Cardiac ventricle fibroblast (primary cell): ENCODE data around the gene PRSS22. TPM values are rescaled to one million over a fixed set of nuclear protein-coding genes. Genes with fewer than 3 reads are reported as not detected.

ENCODE experiments used
- total RNA-seq: library from RNA; depleted of rRNA; stranded (reverse); fragments of >200 nt; gene quantifications from 2 replicates; pipeline ENCODE4 v1.2.3, GENCODE V29; 2015

Gene PRSS22, protein sequence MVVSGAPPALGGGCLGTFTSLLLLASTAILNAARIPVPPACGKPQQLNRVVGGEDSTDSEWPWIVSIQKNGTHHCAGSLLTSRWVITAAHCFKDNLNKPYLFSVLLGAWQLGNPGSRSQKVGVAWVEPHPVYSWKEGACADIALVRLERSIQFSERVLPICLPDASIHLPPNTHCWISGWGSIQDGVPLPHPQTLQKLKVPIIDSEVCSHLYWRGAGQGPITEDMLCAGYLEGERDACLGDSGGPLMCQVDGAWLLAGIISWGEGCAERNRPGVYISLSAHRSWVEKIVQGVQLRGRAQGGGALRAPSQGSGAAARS
- not detected in 2 replicates for total RNA-seq

DNA sequence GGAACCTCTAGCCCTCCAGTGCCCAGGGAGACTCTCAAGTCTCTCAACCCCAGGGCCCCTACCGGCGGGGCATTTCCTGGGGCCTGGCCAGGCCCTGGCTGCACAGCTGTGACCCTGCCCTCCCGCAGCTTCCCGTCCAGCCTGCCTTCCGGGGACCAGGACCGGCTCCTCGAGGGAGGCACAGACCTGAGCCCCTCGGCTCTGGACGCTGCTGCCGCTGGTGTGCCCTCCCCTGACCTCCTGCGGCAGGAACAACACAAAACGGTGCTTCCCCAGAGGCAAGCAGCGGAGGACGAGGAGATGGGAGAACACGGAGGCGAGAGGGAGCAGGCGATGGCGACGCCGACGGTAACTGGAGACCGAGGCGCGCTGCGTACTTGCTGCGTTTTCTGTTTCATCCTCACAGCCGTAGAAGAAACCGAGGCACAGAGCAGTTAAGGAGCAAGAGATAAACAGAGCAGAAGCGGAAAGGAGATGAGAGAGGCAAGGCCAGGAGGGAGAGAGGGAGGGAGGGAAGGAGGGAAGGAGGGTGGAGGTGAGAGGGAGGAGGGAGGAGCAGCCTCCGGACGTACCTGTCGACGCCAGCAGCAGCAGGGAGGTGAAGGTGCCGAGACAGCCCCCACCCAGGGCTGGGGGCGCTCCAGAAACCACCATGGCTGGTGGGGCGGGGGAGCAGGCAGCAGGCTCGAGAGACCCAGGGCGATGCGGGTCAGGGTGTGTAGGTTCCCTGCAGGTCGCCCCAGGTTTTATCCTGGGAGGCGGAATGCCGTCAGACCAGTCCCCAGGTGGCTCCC is at the start of gene PRSS22:
Gene PRSS22, minus strand, starts transcription at position 720 of the 794 bp plus-strand sequence. Its CDS starts 66 bp downstream, at position 654.

DNA sequence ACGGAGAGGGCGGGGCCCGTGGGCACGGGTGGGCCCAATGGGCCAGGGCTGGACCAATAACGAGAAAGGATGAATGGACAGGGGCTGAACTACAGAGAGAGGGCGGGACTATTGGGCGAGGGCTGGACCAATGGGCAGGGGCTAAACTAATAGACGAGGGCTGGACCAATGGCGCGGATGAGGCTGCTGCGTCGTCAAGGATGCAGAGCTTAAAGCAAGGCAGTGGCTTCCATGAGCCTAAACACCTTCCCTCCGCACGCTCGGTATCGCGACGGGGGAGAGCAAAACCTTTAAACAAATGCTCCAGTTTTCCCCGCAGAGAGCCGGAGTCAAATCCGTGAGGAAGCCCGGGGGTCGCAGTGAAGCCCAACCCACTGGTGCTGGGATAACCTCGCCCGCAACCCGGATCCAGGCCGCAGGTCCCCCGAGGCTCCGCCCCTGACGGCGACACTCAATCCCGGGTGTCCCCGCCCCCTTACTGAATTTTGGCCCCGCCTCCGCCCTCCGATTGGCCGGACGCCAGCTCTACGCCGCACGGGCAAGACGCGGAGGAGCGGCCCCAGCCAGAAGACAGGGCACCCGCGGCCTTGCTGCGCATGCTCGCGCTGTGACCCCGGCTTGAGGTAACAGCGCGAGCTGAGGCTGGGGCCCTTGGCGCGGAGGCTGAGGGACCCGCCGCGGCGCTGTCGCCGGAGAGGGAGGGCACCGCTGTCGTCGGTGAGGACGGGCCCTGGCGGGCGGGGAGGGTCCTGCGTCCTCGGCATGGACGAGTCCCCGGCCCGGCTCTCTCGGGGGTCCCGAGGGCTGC is 24.9 kb upstream of the PRSS22 start, which contains the start of gene FLYWCH2:
Gene FLYWCH2, plus strand, starts transcription at position 566 of the 808 bp plus-strand sequence. CDS start 13,235 bp downstream, outside the sequence.

DNA sequence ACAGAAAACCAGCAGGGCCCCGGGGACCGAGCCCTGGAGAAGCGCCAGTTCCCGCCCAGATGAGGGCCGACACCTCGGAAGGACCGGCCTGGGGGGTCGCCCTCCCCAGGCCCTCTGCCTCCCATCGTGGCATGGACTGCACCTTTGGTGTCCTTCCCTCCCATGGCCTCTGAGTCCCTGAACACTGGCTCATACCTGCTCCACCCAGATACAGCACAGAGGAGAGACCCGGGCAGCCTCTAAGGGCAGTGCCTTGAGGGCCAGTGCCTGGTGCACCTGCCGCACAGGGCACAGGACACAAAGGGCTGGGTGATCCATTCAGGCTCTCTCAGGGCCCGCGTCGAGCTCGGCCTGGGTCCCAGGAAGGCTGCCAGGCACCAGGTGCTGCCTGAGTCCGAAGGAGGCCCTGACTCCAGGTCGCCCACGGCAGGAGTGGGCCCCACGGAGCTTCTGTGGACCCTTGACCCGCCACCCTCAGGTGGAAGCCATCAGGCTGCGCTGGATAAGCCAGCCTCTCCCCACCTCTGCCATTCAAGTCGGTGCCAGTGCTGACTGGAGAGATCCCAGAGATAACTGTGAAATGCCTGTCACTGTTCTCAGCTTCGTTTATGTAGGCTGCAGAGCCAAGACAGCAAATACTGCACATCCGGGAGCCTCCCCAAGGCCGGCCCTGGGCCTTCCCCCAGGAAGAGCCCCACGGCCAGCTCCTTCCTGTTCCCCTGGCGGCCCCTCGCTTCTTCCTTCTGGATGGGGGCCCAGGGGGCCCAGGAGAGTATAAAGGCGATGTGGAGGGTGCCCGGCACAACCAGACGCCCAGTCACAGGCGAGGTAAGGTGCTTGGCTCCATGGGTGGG is 28.2 kb downstream of the PRSS22 start, which contains the start of gene ZG16B:
Gene ZG16B, plus strand, starts transcription at position 803 of the 854 bp plus-strand sequence. CDS start 139 bp downstream, outside the sequence.

DNA sequence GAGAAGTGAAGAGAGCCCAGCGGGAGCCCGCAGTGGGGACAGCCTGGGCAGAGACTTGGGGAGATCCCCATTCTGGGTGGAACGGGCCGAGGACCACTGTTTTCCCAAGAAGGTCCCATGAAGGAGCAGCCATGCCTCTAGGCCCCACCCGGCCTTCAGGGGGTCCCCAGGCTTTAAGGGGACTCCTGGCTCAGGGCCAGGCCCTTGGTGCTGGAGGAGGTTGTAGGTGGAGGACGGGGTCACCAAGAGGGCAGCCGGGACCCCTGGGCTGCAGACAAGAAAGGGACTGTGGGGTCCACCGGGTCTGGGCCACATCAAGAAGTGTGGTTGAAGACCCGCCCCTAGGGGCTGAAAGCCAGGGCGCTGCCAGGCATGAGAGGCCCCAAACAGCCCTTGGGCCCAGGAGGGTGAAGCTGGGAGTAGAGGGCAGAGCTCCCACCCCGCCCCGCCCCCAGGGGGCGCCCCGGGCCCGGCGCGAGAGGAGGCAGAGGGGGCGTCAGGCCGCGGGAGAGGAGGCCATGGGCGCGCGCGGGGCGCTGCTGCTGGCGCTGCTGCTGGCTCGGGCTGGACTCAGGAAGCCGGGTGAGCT is 41.1 kb downstream of the PRSS22 start, which contains the start of gene PRSS21:
Gene PRSS21, plus strand, starts transcription at position 487 of the 589 bp plus-strand sequence. Its CDS starts 32 bp downstream, at position 519.

Other genes with a start within 250 kb of the PRSS22 start
- gene KCTD5, start 175.6 kb downstream of the PRSS22 start, total RNA-seq: 16.0 and 17.8 TPM in 2 replicates
- 0.05 and 0.12 TPM in 2 replicates for gene PRSS27, start 137.9 kb downstream of the PRSS22 start, total RNA-seq
- 93.7 and 119 TPM in 2 replicates for gene SRRM2, start 105.5 kb downstream of the PRSS22 start, total RNA-seq
- 671 and 1,192 TPM in 2 replicates for gene ELOB, start 80.9 kb downstream of the PRSS22 start, total RNA-seq
- not detected in 2 replicates for gene PRSS33, start 70.6 kb downstream of the PRSS22 start, total RNA-seq
- not detected in 2 replicates for gene PRSS41, start 59.7 kb downstream of the PRSS22 start, total RNA-seq
- gene PRSS21, start 40.9 kb downstream of the PRSS22 start, total RNA-seq: 1.00 TPM in 1 of 2 replicates, not detected in the other
- 0.25 and 0.78 TPM in 2 replicates for gene ZG16B, start 27.9 kb downstream of the PRSS22 start, total RNA-seq
- 83.2 and 90.0 TPM in 2 replicates for gene FLYWCH2, start 25.0 kb upstream of the PRSS22 start, total RNA-seq
- gene FLYWCH1, start 53.8 kb upstream of the PRSS22 start, total RNA-seq: 32.0 and 41.6 TPM in 2 replicates
- not detected in 2 replicates for gene KREMEN2, start 106.1 kb upstream of the PRSS22 start, total RNA-seq
- gene PAQR4, start 111.2 kb upstream of the PRSS22 start, total RNA-seq: 1.4 and 2.0 TPM in 2 replicates
- gene PKMYT1, start 122.3 kb upstream of the PRSS22 start, total RNA-seq: 1.1 and 2.5 TPM in 2 replicates
- not detected in 2 replicates for gene CLDN9, start 154.8 kb upstream of the PRSS22 start, total RNA-seq
- gene CLDN6, start 160.0 kb upstream of the PRSS22 start, total RNA-seq: not detected in 2 replicates
- 52.3 and 76.3 TPM in 2 replicates for gene TNFRSF12A, start 162.2 kb upstream of the PRSS22 start, total RNA-seq
- 21.2 and 25.1 TPM in 2 replicates for gene HCFC1R1, start 165.8 kb upstream of the PRSS22 start, total RNA-seq
- 17.3 and 20.0 TPM in 2 replicates for gene THOC6, start 165.9 kb upstream of the PRSS22 start, total RNA-seq
- 0.15 and 0.25 TPM in 2 replicates for gene BICDL2, start 178.8 kb upstream of the PRSS22 start, total RNA-seq
- not detected in 2 replicates for gene MMP25, start 188.4 kb upstream of the PRSS22 start, total RNA-seq
- gene IL32, start 207.5 kb upstream of the PRSS22 start, total RNA-seq: 20.7 and 26.7 TPM in 2 replicates
- gene ZSCAN10, start 241.1 kb upstream of the PRSS22 start, total RNA-seq: not detected in 2 replicates